GM21717 (cell line): ENCODE results near the gene SPIRE1.
"Not testable (repeated sequence)": the region's sequence is repeated elsewhere in the genome, so short reads cannot be mapped to it uniquely, and the experiment has no call there.

Experiments
- ATAC-seq: cut with Tn5 transposase; IDR thresholded peaks from one replicate; pipeline ENCODE4 v1.9.1; 2021; ENCODE audit warnings: mild to moderate bottlenecking, moderate library complexity; ENCODE audit not compliant: unreplicated experiment

SPIRE1 gene

GRCh38 chr18:12647773-12648172 lies 10.1 kb downstream of the SPIRE1 start:
- ATAC-seq: no peak

DNA sequence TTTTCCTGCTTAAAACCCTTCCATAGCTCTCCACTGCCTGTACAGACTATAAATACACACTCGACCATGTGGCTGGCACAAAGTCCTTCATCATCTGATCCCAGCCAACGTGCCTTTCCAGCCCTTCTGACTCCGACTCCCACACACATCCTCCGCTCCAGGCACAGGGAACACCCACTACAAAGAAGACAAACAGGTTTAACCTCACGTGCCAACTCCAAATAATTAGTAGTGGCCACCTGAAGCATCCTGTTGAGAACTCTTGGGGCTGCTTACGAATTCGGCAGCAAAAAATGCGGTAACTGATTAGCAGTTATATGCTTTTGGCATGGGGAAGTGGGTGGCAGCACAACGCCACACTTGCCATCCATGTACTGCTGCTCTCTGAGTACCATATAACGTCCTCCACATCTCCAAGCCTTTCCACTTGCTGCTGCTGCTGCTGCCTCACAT lies 12.1 kb downstream of the SPIRE1 start:
- ATAC-seq: no peak

GRCh38 chr18:12645254-12645653 lies 12.7 kb downstream of the SPIRE1 start:
- no peak for ATAC-seq

GRCh38 chr18:12643756-12644155 lies 14.2 kb downstream of the SPIRE1 start:
- ATAC-seq: not testable (repeated sequence)

GRCh38 chr18:12640881-12641200 lies 17.1 kb downstream of the SPIRE1 start:
- no peak for ATAC-seq

DNA sequence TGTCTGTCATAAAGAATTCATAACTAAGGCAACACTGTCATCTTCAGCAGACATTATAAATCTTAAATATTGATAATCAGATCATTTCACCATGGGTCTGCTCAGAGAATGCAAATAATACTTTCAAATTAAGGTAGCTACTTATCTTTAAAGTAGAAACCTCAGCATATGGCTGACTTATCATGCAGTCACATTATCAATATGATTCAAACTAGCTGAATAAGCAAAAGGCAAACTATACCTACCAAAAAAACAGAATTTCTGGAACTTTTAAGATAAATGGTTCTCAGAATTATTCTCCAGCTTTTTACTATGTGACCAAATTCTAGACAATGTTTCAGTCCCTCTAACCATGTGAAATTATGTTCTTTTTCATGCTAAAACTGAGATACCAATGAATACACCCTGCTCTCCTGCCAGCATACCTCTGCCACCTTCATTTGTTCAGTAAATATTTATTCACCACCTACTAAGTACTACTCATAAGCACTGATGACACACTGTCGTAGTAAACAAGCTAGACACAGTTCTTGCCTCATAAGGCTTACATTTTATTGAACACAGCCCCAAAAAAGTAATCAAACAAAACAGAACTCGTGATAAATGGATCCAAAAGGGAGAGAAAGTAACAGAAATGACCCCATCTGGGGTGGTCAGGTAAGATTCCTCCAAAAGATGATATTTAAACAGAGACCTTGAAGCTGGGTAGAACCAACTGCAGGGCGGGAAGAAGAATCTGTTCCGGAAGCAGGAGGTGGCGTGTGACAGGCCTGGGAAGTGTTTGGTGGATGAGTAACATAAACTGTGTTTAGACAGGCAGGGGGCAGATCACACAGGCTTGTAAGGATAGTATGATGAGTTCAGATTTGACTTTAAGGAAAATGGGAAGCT lies 17.7 kb downstream of the SPIRE1 start:
- ATAC-seq: no peak

DNA sequence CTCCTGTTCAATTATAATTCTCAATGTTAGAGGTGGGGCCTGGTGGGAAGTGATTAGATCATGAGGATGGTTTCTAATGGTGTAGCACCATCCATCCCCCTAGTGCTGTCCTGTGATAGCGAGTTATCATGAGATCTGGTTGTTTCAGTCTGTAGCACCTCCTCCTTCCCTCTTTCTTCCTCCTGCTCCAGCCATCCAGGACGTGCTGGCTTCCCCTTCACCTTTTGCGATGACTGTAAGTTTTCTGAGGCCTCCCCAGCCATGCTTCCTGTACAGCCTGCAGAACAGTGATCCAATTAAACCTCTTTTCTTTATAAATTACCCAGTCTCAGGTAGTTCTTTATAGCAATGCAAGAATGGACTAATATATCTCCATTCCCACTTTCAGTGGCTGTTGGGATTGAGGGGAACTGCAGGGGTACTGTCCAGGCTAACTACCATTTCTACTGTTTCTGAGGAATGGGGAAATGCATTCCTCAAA lies 19.2 kb downstream of the SPIRE1 start:
- ATAC-seq: no peak

GRCh38 chr18:12637901-12638643 lies 19.8 kb downstream of the SPIRE1 start:
- no peak for ATAC-seq

DNA sequence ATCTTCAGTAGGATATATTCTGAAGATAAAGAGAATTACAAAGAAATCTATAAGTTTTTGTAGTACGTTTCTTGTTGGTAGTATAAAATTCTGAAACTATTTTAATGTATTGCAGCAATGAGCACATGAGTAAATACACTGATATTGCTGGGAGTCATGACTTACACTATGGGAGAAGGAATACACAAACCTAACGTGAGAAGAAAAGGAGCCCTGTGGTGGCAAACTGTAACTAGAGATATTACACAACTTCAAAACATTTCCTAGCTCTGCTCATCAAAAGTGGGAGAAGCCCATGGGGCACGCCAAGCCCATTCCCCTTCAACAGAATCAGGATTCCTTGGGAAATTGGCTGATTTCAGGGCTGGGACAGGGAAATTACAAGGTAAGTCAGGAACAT lies 20.5 kb downstream of the SPIRE1 start:
- no peak for ATAC-seq

GRCh38 chr18:12631831-12632477 lies 26.0 kb downstream of the SPIRE1 start:
- no peak for ATAC-seq

DNA sequence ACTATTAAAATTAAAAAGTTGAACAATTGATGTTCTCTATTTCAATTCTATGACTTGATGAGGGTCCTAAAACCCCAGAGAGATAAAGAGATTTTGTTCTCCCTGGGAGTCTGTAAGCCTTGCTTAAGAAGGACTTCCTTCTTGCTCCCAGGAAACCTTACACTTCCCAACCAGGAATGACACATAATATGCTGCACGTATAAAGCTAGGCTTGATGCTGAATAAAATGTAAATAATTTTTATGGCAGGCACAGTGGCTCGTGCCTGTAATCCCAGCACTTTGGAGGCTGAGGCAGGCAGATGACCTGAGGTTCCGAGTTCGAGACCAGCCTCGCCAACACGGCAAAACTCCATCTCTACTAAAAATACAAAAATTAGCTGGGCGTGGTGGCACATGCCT lies 27.8 kb downstream of the SPIRE1 start:
- no peak for ATAC-seq

- no peak for ATAC-seq
Measured at GRCh38 chr18:12628706-12629702, 28.9 kb downstream of the SPIRE1 start.

DNA sequence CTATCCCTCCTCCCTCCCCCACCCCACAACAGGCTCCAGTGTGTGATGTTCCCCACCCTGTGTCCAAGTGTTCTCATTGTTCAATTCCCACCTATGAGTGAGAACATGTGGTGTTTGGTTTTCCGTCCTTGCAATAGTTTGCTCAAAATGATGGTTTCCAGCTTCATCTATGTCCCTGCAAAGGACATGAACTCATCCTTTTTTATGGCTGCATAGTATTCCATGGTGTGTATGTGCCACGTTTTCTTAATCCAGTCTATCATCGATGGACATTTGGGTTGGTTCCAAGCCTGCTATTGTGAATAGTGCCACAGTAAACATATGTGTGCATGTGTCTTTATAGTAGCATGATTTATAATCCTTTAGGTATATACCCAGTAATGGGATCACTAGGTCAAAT lies 30.7 kb downstream of the SPIRE1 start:
- not testable (repeated sequence) for ATAC-seq

- ATAC-seq: no peak
Measured at GRCh38 chr18:12625241-12625640, 32.7 kb downstream of the SPIRE1 start.

- no peak for ATAC-seq
Measured at GRCh38 chr18:12621742-12622306, 36.1 kb downstream of the SPIRE1 start.

DNA sequence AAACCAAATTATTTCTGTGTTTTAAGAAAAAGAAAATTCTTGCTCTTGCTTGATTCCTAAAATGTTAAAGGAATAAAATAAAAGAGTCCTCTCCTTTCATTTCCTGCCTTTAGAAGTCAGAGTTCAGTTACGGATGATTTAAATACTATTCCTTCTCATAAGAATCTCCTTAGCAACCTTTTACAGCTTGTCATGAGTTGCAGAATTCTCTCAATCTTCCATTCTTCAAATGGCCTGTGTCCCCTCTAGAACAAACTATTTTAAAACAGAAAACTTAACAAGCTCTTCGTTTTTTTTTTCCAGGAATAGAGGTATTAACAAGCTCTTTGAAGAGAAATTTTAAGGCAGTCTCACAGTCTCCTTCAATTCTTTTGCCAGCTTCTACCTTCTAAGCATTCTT lies 42.2 kb downstream of the SPIRE1 start:
- ATAC-seq: no peak

DNA sequence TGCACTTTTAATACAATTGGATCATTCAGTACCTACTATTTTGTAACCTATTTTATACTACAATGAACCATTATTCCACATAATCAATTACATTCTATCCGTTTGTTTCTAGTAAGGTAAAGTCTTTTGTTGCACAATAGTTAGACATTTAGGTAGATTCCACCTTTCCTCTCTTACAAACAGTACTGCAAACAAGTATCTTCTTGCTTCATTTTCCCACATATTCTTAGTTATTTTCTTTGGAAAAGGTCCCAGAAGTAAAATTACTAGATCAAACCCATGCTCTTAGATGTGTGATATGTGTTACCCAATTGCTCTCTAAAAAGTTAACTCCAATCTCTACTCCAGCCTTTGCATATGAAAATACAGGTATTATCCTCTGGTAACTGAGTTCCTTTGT lies 49.6 kb downstream of the SPIRE1 start:
- no peak for ATAC-seq

GRCh38 chr18:12606592-12607315 lies 51.2 kb downstream of the SPIRE1 start:
- no peak for ATAC-seq

- no peak for ATAC-seq
Measured at GRCh38 chr18:12604445-12605007, 53.4 kb downstream of the SPIRE1 start.
